HepG2 (cell line): Measurements from ENCODE around the gene RTP3. TPM values are rescaled to one million over a fixed set of nuclear protein-coding genes. Genes with fewer than 3 reads are reported as not detected.

Experiments used
- ATAC-seq: fragments of 200-7000 bp; cut with Tn5 transposase; 3 replicates; pipeline ENCODE4 v1.9.1; 2020; ENCODE audit warnings: mild to moderate bottlenecking, moderate library complexity
- BruUV-seq: library from RNA; stranded (reverse); fragments of 400-500 nt; replicated peaks from 2 replicates; lab custom pipeline; 2021; lab: Mats Ljungman, UMichigan
- CTCF ChIA-PET: fragments of 300-600 bp; formaldehyde crosslinking; extraction: SDS; loops from one replicate; lab custom pipeline; 2021; ENCODE audit warnings: low total read pairs, inconsistent platforms, low intra/inter-chr PET ratio; lab: Yijun Ruan, JAX
- POLR2A ChIA-PET: fragments of 350-600 bp; sonication (Branson Sonifier 250); formaldehyde crosslinking; loops from one replicate; lab custom pipeline; 2020; ENCODE audit warnings: antibody characterized with exemption, inconsistent platforms; lab: Yijun Ruan, JAX
- DNase-seq: peaks from one replicate; pipeline ENCODE4 v3.0.0-alpha.2; 2015; ENCODE audit warnings: low spot score
- FAIRE-seq: peaks from 3 replicates; lab custom pipeline; 2011; peaks lifted over from hg19 to GRCh38; lab: Jason Lieb, UNC
- H2AFZ ChIP-seq: one replicate; pipeline ENCODE4 v1.6.1; 2011; ENCODE audit warnings: low read length, inconsistent platforms
- H3K27ac ChIP-seq: fragments of 300-600 bp; 3 replicates; pipeline ENCODE4 v1.8.0; 2011; ENCODE audit warnings: mixed run types, mild to moderate bottlenecking, mixed read lengths, low read length, inconsistent platforms; ENCODE audit not compliant: insufficient read depth; ENCODE audit errors: extremely low read length
- H3K27me3 ChIP-seq, 2 experiments: fragments of 200-600 bp in 1 of 2; 2 replicates in 1 of 2; 3 replicates in 1 of 2; pipeline versions ENCODE4 v1.6.0 to v1.8.0; 2011; ENCODE audit warnings: low read length in 2 of 2, mild to moderate bottlenecking in 2 of 2, moderate library complexity in 2 of 2, inconsistent platforms in 1 of 2; ENCODE audit not compliant: insufficient read depth in 2 of 2, control insufficient read depth in 1 of 2
- H3K36me3 ChIP-seq, 2 experiments: fragments of 200-600 bp in 1 of 2; replicated peaks in 1 of 2; 2 replicates in 1 of 2; 3 replicates in 1 of 2; pipeline versions ENCODE4 v1.5.1 to v1.8.0; 2011; ENCODE audit warnings: low read length in 2 of 2, inconsistent platforms in 1 of 2; ENCODE audit not compliant: insufficient read depth in 2 of 2, control insufficient read depth in 1 of 2
- H3K4me1 ChIP-seq: 2 replicates; pipeline ENCODE4 v1.5.1; 2012; ENCODE audit warnings: low read length, inconsistent platforms; ENCODE audit not compliant: insufficient read depth
- H3K4me2 ChIP-seq: 2 replicates; pipeline ENCODE4 v1.6.0; 2011; ENCODE audit warnings: low read depth, low read length, inconsistent platforms
- H3K4me3 ChIP-seq, 3 experiments: fragments of 200-600 bp in 1 of 3; sonication (generic), shearing (Covaris generic) in 1 of 3; replicated peaks in 1 of 3; 2 replicates each; pipeline ENCODE4 v1.5.1; 2011 to 2016; ENCODE audit warnings: low read length in 3 of 3, inconsistent platforms in 2 of 3, low read depth in 2 of 3, mild to moderate bottlenecking in 2 of 3, control low read depth in 1 of 3, mixed read lengths in 1 of 3; ENCODE audit not compliant: insufficient read depth in 1 of 3
- H3K79me2 ChIP-seq: one replicate; pipeline ENCODE4 v1.6.1; 2011; ENCODE audit warnings: low read length, inconsistent platforms; ENCODE audit not compliant: insufficient read depth
- H3K9ac ChIP-seq: 2 replicates; pipeline ENCODE4 v1.6.0; 2011; ENCODE audit warnings: mild to moderate bottlenecking, low read depth, low read length, inconsistent platforms; ENCODE audit not compliant: insufficient read depth
- H3K9me3 ChIP-seq: 2 replicates; pipeline ENCODE4 v1.5.1; 2012; ENCODE audit warnings: mild to moderate bottlenecking, low read length
- H4K20me1 ChIP-seq: 2 replicates; pipeline ENCODE4 v1.6.0; 2011; ENCODE audit warnings: inconsistent platforms, mild to moderate bottlenecking, low read length, moderate library complexity; ENCODE audit not compliant: insufficient read depth
- AGO2 ChIP-seq: fragments of 200-400 bp; formaldehyde crosslinking; optimal IDR thresholded peaks from 2 replicates; pipeline ENCODE3; 2017; ENCODE audit warnings: mild to moderate bottlenecking, low read depth, low read length, moderate library complexity
- CENPBD1 ChIP-seq: sonication (generic); formaldehyde crosslinking; IDR thresholded peaks from 2 replicates; pipeline ENCODE4 v1.8.0; 2022; ENCODE audit warnings: missing genetic modification reagents, low read depth, mild to moderate bottlenecking, borderline replicate concordance
- DNMT1 ChIP-seq: sonication (generic); formaldehyde crosslinking; IDR thresholded peaks from 2 replicates; pipeline ENCODE4 v1.5.1; 2020; ENCODE audit warnings: mild to moderate bottlenecking, missing genetic modification reagents
- HNF4G ChIP-seq, 2 experiments: sonication (generic) in 1 of 2; formaldehyde crosslinking in 1 of 2; IDR thresholded peaks; 2 replicates each; pipeline versions ENCODE4 v1.4.0 to v1.6.1; 2011 to 2020; ENCODE audit warnings: borderline replicate concordance in 2 of 2, low read depth in 2 of 2, mild to moderate bottlenecking in 2 of 2, low read length in 1 of 2, missing genetic modification reagents in 1 of 2, moderate library complexity in 1 of 2
- IKZF1 ChIP-seq: fragments of 450-650 bp; IDR thresholded peaks from 2 replicates; pipeline ENCODE4 v1.7.1; 2016
- KAT2B ChIP-seq: fragments of 150-350 bp; IDR thresholded peaks from 2 replicates; pipeline ENCODE4 v1.6.1; 2014; ENCODE audit warnings: low read depth, low read length, borderline replicate concordance
- MTA3 ChIP-seq: sonication (generic); formaldehyde crosslinking; IDR thresholded peaks from 2 replicates; pipeline ENCODE4 v1.4.0; 2020; ENCODE audit warnings: missing genetic modification reagents
- MZF1 ChIP-seq: sonication (generic); formaldehyde crosslinking; IDR thresholded peaks from 2 replicates; pipeline ENCODE4 v1.8.1; 2023; ENCODE audit warnings: mild to moderate bottlenecking, missing genetic modification reagents, borderline replicate concordance
- NCOA5 ChIP-seq: sonication (generic); formaldehyde crosslinking; IDR thresholded peaks from 2 replicates; pipeline ENCODE4 v1.4.0; 2020; ENCODE audit warnings: missing genetic modification reagents
- PHF5A ChIP-seq: IDR thresholded peaks from one replicate; pipeline ENCODE4 v1.6.1; 2018; ENCODE audit warnings: low read depth, missing genetic modification reagents; ENCODE audit not compliant: unreplicated experiment
- TBP ChIP-seq: sonication (generic); formaldehyde crosslinking; IDR thresholded peaks from 2 replicates; pipeline ENCODE4 v1.5.0; 2020; ENCODE audit warnings: missing genetic modification reagents
- ZFP36L1 ChIP-seq: sonication (generic); formaldehyde crosslinking; IDR thresholded peaks from 2 replicates; pipeline ENCODE4 v1.8.0; 2022; ENCODE audit warnings: mild to moderate bottlenecking, missing genetic modification reagents, moderate library complexity
- ZNF30 ChIP-seq: sonication (generic); formaldehyde crosslinking; IDR thresholded peaks from 2 replicates; pipeline ENCODE4 v1.5.0; 2020; ENCODE audit warnings: mild to moderate bottlenecking, missing genetic modification reagents
- ZNF558 ChIP-seq: sonication (generic); formaldehyde crosslinking; IDR thresholded peaks from 2 replicates; pipeline ENCODE4 v1.9.0; 2022; ENCODE audit warnings: mild to moderate bottlenecking, missing genetic modification reagents, borderline replicate concordance
- ZNF629 ChIP-seq: sonication (generic); formaldehyde crosslinking; conservative IDR thresholded peaks from 2 replicates; pipeline ENCODE4 v1.5.0; 2020; ENCODE audit warnings: missing genetic modification reagents
- WGBS: methylation state at CpG from one replicate; pipeline ENCODE4 v1.1.6; 2017; ENCODE audit warnings: low lambda C conversion rate; 5-methylcytosine and 5-hydroxymethylcytosine counted together
- in situ Hi-C: cut with HindIII; loops from 2 replicates; pipeline ENCODE4 v1.10.0; 2017; ENCODE audit warnings: low pct_unique_long_range_greater_than_20kb; ENCODE audit not compliant: extremely low pct_ligation_motif_present
- intact Hi-C: fragments of 100-400 bp; cut with micrococcal nuclease; formaldehyde crosslinking; loops from one replicate; pipeline ENCODE4 v1.10.0; 2022; ENCODE audit not compliant: unreplicated experiment
- polyA plus RNA-seq, 8 experiments: library from polyadenylated mRNA; depleted of rRNA in 3 of 8; stranded (reverse) in 7 of 8; unstranded in 1 of 8; fragments of >200 nt; fragmentation: Illumina TruSeq in 4 of 8; extraction: Trizol in 4 of 8; gene quantifications; 2 replicates each; pipeline versions ENCODE4 v1.2.1 to v1.2.3, GENCODE V29; 2011 to 2016; ENCODE audit warnings: low read depth in 4 of 8, missing spikeins in 1 of 8, mixed read lengths in 1 of 8; ENCODE audit not compliant: insufficient read depth in 1 of 8
- total RNA-seq, 5 experiments: library from RNA; depleted of rRNA; stranded (reverse); fragments of >200 nt; fragmentation: Illumina TruSeq; extraction: Trizol; gene quantifications; 2 replicates each; pipeline ENCODE4 v1.2.3, GENCODE V29; 2016; ENCODE audit warnings: low read depth in 1 of 5
- TF ChIP-seq, protein P1 (sequence below): sonication (generic); formaldehyde crosslinking; IDR thresholded peaks from 2 replicates; pipeline ENCODE4 v1.4.0; 2020; ENCODE audit warnings: missing genetic modification reagents
- TF ChIP-seq, protein P2 (sequence below): sonication (generic); formaldehyde crosslinking; IDR thresholded peaks from 2 replicates; pipeline ENCODE4 v1.4.0; 2020; ENCODE audit warnings: missing genetic modification reagents

Gene RTP3
- total and polyA plus RNA-seq, 2 of the 13 experiments (the other 11 are each of a cell fraction or from before 2014, with no cell fraction given) = 0.09 TPM; not detected in 1

DNA sequence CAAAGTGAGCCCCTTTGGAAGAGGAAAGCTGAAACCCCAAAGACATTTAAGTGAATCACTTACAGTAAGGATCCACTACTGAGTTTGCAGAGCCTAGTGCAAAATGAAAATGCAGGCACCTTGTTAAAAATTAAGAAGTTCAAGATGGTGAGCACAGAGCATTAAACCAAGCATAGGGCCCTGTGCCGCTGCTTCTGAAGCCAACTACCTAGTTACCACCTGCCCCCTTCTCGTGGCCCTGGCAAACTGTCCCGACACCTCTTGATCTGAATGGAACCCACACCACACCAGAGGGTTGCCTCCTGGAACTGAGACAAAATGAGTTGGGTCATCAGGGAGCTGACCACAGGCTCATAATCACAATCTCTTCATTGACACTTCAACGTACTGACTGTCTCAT is 42.8 kb downstream of the RTP3 start:
- no peaks in the 10 kb centered on the region for H3K4me1 ChIP-seq
- 87% methylated on average over 3 of the region's 4 CpGs for WGBS
- H3K27me3 ChIP-seq = no peaks in the 10 kb centered on the region
- intact Hi-C loops (no loop called here), in situ Hi-C loops (no loop called here)
- no peaks in the 10 kb centered on the region for H4K20me1 ChIP-seq
- H2AFZ ChIP-seq = no peak overlapping the region
- H3K4me3 ChIP-seq = no peak overlapping the region
- FAIRE-seq (no peak), ATAC-seq (no peak), DNase-seq (no peak)
- H3K9ac ChIP-seq = no peak overlapping the region
- H3K27ac ChIP-seq = no peak overlapping the region
- BruUV-seq = no TSS peak
- H3K9me3 ChIP-seq = no peaks in the 10 kb centered on the region
- H3K4me2 ChIP-seq = no peak overlapping the region
- no peaks in the 10 kb centered on the region for H3K36me3 ChIP-seq
- TF ChIP-seq KAT2B = no peak
- no peak for TF ChIP-seq HNF4G (IDR thresholded peaks at IDR 0.05; ENCODE audit: borderline replicate concordance, low read depth, low read length)
- no peak for TF ChIP-seq HNF4G (CRISPR knock-in tag; IDR thresholded peaks at IDR 0.05; ENCODE audit: borderline replicate concordance, low read depth)
- TF ChIP-seq TBP (CRISPR knock-in tag) = no peak
- TF ChIP-seq NCOA5 (CRISPR knock-in tag) = no peak
- no peak for TF ChIP-seq PHF5A (CRISPR knock-in tag)
- no peak for TF ChIP-seq IKZF1
- no peak for TF ChIP-seq MZF1 (CRISPR knock-in tag)
- TF ChIP-seq ZNF558 (CRISPR knock-in tag) = no peak
- TF ChIP-seq ZNF30 (CRISPR knock-in tag) = no peak
- no peak for TF ChIP-seq AGO2
- TF ChIP-seq CENPBD1 (CRISPR knock-in tag) = no peak
- TF ChIP-seq, protein P1, sequence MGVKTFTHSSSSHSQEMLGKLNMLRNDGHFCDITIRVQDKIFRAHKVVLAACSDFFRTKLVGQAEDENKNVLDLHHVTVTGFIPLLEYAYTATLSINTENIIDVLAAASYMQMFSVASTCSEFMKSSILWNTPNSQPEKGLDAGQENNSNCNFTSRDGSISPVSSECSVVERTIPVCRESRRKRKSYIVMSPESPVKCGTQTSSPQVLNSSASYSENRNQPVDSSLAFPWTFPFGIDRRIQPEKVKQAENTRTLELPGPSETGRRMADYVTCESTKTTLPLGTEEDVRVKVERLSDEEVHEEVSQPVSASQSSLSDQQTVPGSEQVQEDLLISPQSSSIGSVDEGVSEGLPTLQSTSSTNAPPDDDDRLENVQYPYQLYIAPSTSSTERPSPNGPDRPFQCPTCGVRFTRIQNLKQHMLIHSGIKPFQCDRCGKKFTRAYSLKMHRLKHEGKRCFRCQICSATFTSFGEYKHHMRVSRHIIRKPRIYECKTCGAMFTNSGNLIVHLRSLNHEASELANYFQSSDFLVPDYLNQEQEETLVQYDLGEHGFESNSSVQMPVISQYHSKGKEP (CRISPR knock-in tag) = no peak
- no peak for TF ChIP-seq DNMT1 (CRISPR knock-in tag)
- no peak for TF ChIP-seq ZFP36L1 (CRISPR knock-in tag)
- TF ChIP-seq MTA3 (CRISPR knock-in tag) = no peak
- TF ChIP-seq, protein P2, sequence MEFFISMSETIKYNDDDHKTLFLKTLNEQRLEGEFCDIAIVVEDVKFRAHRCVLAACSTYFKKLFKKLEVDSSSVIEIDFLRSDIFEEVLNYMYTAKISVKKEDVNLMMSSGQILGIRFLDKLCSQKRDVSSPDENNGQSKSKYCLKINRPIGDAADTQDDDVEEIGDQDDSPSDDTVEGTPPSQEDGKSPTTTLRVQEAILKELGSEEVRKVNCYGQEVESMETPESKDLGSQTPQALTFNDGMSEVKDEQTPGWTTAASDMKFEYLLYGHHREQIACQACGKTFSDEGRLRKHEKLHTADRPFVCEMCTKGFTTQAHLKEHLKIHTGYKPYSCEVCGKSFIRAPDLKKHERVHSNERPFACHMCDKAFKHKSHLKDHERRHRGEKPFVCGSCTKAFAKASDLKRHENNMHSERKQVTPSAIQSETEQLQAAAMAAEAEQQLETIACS (CRISPR knock-in tag) = no peak
- no peak for TF ChIP-seq ZNF629 (CRISPR knock-in tag)
- CTCF ChIA-PET = no interaction called here
- POLR2A ChIA-PET = no interaction called here
- no peaks in the 10 kb centered on the region for H3K79me2 ChIP-seq
